ENCODE results near the gene PRRT4.

Gene PRRT4

GRCh38 chr7:128395748-128396147 lies 34.3 kb upstream of the PRRT4 start:
- DNase-seq (ENCODE audit: low spot score) = no peak

GRCh38 chr7:128394904-128395496 lies 33.5 kb upstream of the PRRT4 start:
- DNase-seq (ENCODE audit: low spot score) = no peak

- no peak for DNase-seq (ENCODE audit: low spot score)
Measured at GRCh38 chr7:128393526-128394330, 32.2 kb upstream of the PRRT4 start.

- DNase-seq (ENCODE audit: low spot score) = no peak
Measured at GRCh38 chr7:128392446-128393327, 31.2 kb upstream of the PRRT4 start.

GRCh38 chr7:128391805-128392204 lies 30.3 kb upstream of the PRRT4 start:
- DNase-seq (ENCODE audit: low spot score) = no peak

- DNase-seq (ENCODE audit: low spot score) = no peak
Measured at GRCh38 chr7:128390871-128391565, 29.5 kb upstream of the PRRT4 start.

GRCh38 chr7:128389618-128390329 lies 28.3 kb upstream of the PRRT4 start:
- no peak for DNase-seq (ENCODE audit: low spot score)

- DNase-seq (ENCODE audit: low spot score) = no peak
Measured at GRCh38 chr7:128389085-128389617, 27.7 kb upstream of the PRRT4 start.

GRCh38 chr7:128388145-128388485 lies 26.6 kb upstream of the PRRT4 start:
- DNase-seq (ENCODE audit: low spot score) = no peak

GRCh38 chr7:128387216-128388144 lies 26.0 kb upstream of the PRRT4 start:
- peak; percentile 90 for DNase-seq (ENCODE audit: low spot score)

- DNase-seq (ENCODE audit: low spot score) = no peak
Measured at GRCh38 chr7:128385988-128386925, 24.8 kb upstream of the PRRT4 start.

- no peak for DNase-seq (ENCODE audit: low spot score)
Measured at GRCh38 chr7:128384726-128385125, 23.2 kb upstream of the PRRT4 start.

- no peak for DNase-seq (ENCODE audit: low spot score)
Measured at GRCh38 chr7:128383776-128384175, 22.3 kb upstream of the PRRT4 start.

GRCh38 chr7:128381161-128381821 lies 19.8 kb upstream of the PRRT4 start:
- no peak for DNase-seq (ENCODE audit: low spot score)

GRCh38 chr7:128380483-128381106 lies 19.1 kb upstream of the PRRT4 start:
- no peak for DNase-seq (ENCODE audit: low spot score)

- DNase-seq (ENCODE audit: low spot score) = no peak
Measured at GRCh38 chr7:128379900-128380479, 18.5 kb upstream of the PRRT4 start.

- no peak for DNase-seq (ENCODE audit: low spot score)
Measured at GRCh38 chr7:128378637-128379036, 17.1 kb upstream of the PRRT4 start.

- no peak for DNase-seq (ENCODE audit: low spot score)
Measured at GRCh38 chr7:128376077-128376476, 14.6 kb upstream of the PRRT4 start.

All from Ammon's horn (tissue), 1 donor.